Left lung (tissue), 10 donors: Measurements from ENCODE around the gene NCKAP5L. TPM values are rescaled to one million over a fixed set of nuclear protein-coding genes. Genes with fewer than 3 reads are reported as not detected.

Experiments used
- ATAC-seq: fragments of 200-7000 bp; cut with Tn5 transposase; one replicate; pipeline ENCODE4 v1.9.1; 2020; ENCODE audit warnings: moderate library complexity
- DNase-seq, 4 donors: peaks; one replicate each; pipeline ENCODE4 v3.0.0-alpha.2; 2013 to 2020
- H3K27ac ChIP-seq, 2 donors: fragments of 200-600 bp; sonication (generic) in 1 of 2; one replicate each; pipeline versions ENCODE4 v1.5.0 to v1.8.0; 2020 to 2021
- H3K27me3 ChIP-seq, 2 donors: fragments of 200-600 bp; sonication (generic) in 1 of 2; one replicate each; pipeline versions ENCODE4 v1.5.0 to v1.8.0; 2020 to 2021
- H3K36me3 ChIP-seq, 2 donors: fragments of 200-600 bp; sonication (generic) in 1 of 2; one replicate each; pipeline versions ENCODE4 v1.5.0 to v1.8.0; 2020 to 2021
- H3K4me1 ChIP-seq, 2 donors: fragments of 200-600 bp; one replicate each; pipeline ENCODE4 v1.8.0; 2021
- H3K4me3 ChIP-seq, 2 donors: fragments of 200-600 bp; sonication (generic) in 1 of 2; one replicate each; pipeline versions ENCODE4 v1.5.0 to v1.8.0; 2020 to 2021; ENCODE audit warnings: mild to moderate bottlenecking in 1 of 2
- H3K9me3 ChIP-seq, 2 donors: fragments of 200-600 bp; sonication (generic) in 1 of 2; one replicate each; pipeline versions ENCODE4 v1.5.0 to v1.8.0; 2020 to 2021
- intact Hi-C, 2 donors: fragments of 100-400 bp; cut with DNase I; formaldehyde crosslinking; loops; one replicate each; pipeline versions ENCODE4 v1.11.2 to v1.14.2; 2022
- polyA plus RNA-seq, 6 donors: library from polyadenylated mRNA; unstranded; fragments of 120-200 nt; gene quantifications; one replicate each; pipeline ENCODE4 v1.2.1, GENCODE V29; 2013; ENCODE audit not compliant: insufficient read length in 6 of 6
- total RNA-seq, 2 donors: library from RNA; stranded (reverse); fragmentation: NEBNext Ultra II Directional; extraction: Animal tissue kit (Norgen Biotek cat#: 25700); gene quantifications; one replicate each; pipeline ENCODE4 v1.2.1, GENCODE V29; 2021
- TF ChIP-seq, protein P1 (sequence below), 2 donors: fragments of 200-600 bp; sonication (generic) in 1 of 2; IDR thresholded peaks; one replicate each; pipeline versions ENCODE4 v1.5.0 to v1.8.0; 2021; ENCODE audit warnings: antibody characterized with exemption in 2 of 2
- donor health status: DM: no; HTN: yes; CAD: no.
- donor health status: DM: no; HTN: no; CAD: no.

The NCKAP5L gene
- total and polyA plus RNA-seq, 8 donors = 16.4 to 29.9 (median 21.9) TPM

DNA sequence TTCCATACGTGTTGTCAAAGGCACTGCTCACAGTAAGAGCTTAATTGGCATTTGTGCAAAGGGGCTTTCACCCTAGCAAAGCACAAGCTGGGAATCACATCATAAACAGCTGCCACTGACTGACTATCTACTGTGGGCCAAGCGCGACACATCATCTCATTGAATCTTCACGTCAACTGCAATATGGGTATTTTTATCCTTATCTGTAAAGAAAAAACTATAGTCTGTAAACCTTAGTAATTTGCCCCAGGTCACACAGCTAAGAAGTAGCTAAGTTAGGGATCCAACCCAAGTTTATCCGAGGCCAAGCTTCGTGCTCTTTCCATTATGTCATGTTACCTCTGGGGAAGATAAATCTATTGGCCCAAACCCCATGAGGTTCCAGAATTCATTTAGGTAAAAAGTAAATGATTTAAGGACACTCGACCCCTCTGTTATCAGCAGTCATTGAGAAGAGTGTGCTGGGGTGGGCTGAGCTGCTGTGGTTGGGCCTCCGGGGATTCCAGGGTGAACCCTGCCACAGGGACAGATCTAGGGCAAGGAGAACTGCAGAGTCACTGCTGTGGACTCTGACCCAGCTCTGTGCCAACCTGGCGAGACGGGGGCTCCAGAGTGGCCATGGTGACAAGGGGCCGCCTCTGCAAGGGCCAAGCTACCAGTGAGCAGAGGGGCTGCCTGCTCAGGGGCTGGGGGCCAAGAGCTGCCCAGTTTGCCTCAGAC, 27.6 kb downstream of the NCKAP5L start:
- peak in 1 of 4 donors; percentile 28 for DNase-seq
- Histone ChIP-seq H3K9me3 (no peaks in the 10 kb centered on the region), H3K27me3 (no peaks in the 10 kb centered on the region), H3K4me1 (peaks cover 0 to 15% of the 10 kb centered on the region in 2 donors), H3K36me3 (peaks cover 0 to 97% of the 10 kb centered on the region in 2 donors), H3K4me3 (no peak overlapping the region), H3K27ac (no peak overlapping the region)
- intact Hi-C loops = no loop called here
- ATAC-seq = no peak
- TF ChIP-seq, protein P1, sequence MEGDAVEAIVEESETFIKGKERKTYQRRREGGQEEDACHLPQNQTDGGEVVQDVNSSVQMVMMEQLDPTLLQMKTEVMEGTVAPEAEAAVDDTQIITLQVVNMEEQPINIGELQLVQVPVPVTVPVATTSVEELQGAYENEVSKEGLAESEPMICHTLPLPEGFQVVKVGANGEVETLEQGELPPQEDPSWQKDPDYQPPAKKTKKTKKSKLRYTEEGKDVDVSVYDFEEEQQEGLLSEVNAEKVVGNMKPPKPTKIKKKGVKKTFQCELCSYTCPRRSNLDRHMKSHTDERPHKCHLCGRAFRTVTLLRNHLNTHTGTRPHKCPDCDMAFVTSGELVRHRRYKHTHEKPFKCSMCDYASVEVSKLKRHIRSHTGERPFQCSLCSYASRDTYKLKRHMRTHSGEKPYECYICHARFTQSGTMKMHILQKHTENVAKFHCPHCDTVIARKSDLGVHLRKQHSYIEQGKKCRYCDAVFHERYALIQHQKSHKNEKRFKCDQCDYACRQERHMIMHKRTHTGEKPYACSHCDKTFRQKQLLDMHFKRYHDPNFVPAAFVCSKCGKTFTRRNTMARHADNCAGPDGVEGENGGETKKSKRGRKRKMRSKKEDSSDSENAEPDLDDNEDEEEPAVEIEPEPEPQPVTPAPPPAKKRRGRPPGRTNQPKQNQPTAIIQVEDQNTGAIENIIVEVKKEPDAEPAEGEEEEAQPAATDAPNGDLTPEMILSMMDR (IDR thresholded peaks at IDR 0.05) = no peak

DNA sequence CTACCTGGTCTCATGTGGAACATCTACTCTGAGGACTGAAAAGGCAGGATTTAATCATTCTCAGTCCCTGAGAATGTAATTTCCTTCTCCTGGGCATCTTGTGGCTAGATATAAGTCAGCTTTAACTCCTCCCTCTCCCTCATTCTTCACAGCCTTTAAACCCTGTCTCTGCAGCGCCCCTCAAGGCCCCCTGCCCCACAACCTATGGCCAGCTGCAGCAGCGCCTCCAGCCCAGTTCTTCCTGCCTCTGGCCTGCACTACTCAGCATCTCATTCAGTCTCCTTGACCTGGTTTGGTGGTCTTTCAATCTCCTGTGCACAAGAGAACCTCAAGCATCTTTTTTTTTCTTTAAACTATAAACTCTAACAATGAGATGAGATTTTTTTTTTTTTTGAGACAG, 29.3 kb downstream of the NCKAP5L start:
- no peak for DNase-seq
- ATAC-seq = no peak
- Histone ChIP-seq H3K4me1 (peaks cover 0 to 15% of the 10 kb centered on the region in 2 donors), H3K27me3 (no peaks in the 10 kb centered on the region), H3K9me3 (no peaks in the 10 kb centered on the region), H3K27ac (no peak overlapping the region), H3K36me3 (peaks cover 0 to 99% of the 10 kb centered on the region in 2 donors), H3K4me3 (no peak overlapping the region)
- TF ChIP-seq, protein P1 (IDR thresholded peaks at IDR 0.05) = no peak
- intact Hi-C loops = no loop called here

DNA sequence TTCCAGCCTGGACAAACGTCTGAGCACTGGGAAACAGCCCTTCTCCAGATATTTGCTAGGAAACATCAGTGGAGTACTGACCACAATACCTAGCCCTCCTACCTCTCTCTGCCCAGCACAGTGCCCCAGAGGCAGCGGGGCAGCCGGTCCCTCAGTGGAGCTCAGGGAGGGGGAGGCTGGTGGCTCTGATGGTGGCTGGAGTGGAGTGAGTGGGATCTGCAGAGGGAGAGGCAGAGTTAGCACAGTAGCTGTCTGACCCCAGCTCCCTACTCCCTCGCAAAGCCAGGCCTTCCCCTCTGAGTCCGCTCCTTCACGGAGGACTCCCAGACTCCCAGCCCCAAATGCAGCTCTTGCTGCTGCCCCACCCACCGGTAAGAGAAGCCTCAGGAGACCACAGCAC, 30.0 kb downstream of the NCKAP5L start:
- ATAC-seq (no peak), DNase-seq (no peak)
- TF ChIP-seq, protein P1 (IDR thresholded peaks at IDR 0.05) = no peak
- Histone ChIP-seq H3K36me3 (peaks cover 0 to 98% of the 10 kb centered on the region in 2 donors), H3K4me3 (no peak overlapping the region), H3K27me3 (no peaks in the 10 kb centered on the region), H3K27ac (peak overlapping the region in 1 of 2 donors; percentile 73), H3K9me3 (no peaks in the 10 kb centered on the region), H3K4me1 (peaks cover 0 to 15% of the 10 kb centered on the region in 2 donors)
- intact Hi-C loops = no loop called here

DNA sequence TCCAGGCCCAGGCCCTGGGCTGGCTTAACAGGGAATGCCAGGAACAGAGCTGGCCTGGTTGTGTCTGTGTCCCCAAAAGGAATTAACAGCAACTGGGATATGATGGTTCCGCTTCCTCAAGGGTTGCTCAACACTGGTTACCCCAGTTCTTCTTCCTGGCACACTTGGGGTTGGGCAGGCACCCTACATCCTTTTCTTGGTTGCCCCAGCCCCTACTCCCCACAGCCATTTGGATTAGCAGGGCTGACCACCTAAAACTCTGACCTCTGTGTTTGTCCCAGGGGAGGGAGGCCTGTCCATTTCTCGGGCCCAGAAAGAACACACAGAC, 30.8 kb downstream of the NCKAP5L start:
- intact Hi-C loops = no loop called here
- TF ChIP-seq, protein P1 (IDR thresholded peaks at IDR 0.05) = no peak
- Histone ChIP-seq H3K27me3 (no peaks in the 10 kb centered on the region), H3K27ac (peak overlapping the region in 1 of 2 donors; percentile 73), H3K36me3 (peaks cover 0 to 98% of the 10 kb centered on the region in 2 donors), H3K9me3 (no peaks in the 10 kb centered on the region), H3K4me1 (peaks cover 0 to 15% of the 10 kb centered on the region in 2 donors), H3K4me3 (peak overlapping the region in 1 of 2 donors; percentile 2)
- DNase-seq (no peak), ATAC-seq (no peak)

DNA sequence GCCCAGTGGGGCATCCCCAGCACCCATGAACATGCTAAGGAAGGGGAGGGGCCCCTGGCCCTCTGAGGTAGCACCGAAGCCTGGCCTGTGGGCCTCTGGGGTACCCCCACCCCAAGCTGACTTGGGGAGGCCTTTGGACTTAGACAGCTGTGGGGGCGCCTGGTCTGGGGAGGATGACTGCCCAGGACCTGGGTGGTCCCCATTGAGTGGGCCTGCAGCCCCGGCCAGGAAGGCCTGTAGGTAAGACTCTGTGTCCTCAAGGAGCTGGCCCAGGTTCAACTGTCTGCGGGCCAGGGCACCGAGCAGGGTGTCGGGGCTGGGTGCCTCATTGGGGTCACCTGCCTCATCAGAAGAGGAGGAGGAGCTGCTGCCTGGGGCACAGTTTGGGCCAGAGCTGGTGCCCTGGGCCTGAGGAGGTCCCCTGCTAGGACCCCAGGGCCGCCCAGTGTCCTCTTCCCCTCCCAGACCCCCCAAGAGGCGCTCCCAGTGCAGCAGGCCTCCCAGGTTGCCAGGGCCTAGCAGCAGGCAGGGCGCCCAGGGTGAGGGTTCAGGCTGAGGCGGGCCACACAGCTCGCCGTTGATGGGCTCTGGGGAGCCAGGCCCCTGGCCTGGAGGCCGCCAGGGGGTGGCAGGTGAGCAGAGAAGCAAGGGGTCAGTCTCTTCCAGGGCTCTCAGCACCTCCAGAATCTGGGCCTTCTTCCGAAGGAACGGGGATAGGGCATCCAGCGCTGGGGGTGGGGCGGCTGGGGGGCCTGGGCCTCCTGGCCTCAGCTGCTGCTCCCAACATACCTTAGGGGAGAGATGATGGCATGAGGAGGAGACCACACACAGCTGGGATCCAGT, 31.4 kb downstream of the NCKAP5L start:
- no peak for DNase-seq
- intact Hi-C loops = no loop called here
- Histone ChIP-seq H3K4me3 (peak overlapping the region in 1 of 2 donors; percentile 2), H3K36me3 (peaks cover 0 to 98% of the 10 kb centered on the region in 2 donors), H3K4me1 (peaks cover 0 to 15% of the 10 kb centered on the region in 2 donors), H3K27ac (peak overlapping the region in 1 of 2 donors; percentile 73), H3K9me3 (no peaks in the 10 kb centered on the region), H3K27me3 (no peaks in the 10 kb centered on the region)
- TF ChIP-seq, protein P1 (IDR thresholded peaks at IDR 0.05) = no peak
- ATAC-seq = no peak
